ENCODE results near the gene ANKRD65.

- TF ChIP-seq TAF1 (IDR thresholded peaks at IDR 0.05; ENCODE audit: low read depth, low read length) (no peak), POLR2A (IDR thresholded peaks at IDR 0.05; ENCODE audit: low read depth, low read length) (no peak)
These were observed 10.1 kb upstream of the ANKRD65 start for GRCh38 chr1:1430992-1431844.

All from GM12891 (cell line).